Measurements from ENCODE around the gene ATR.

GRCh38 chr3:142560118-142560517, 18.4 kb downstream of the ATR start:
- TF ChIP-seq EZH2 (IDR thresholded peaks at IDR 0.05; ENCODE audit: low read depth) (no peak), CTCF (conservative IDR thresholded peaks at IDR 0.05) (no peak)

Measured in PC-9 (cell line).